Activated CD8-positive, alpha-beta memory T cell treated with anti-CD3 and anti-CD28 coated beads, Interleukin-2, amount 10 ng/mL, durations not matched to agents 7 days and 5 days (primary cell): Measurements from ENCODE around the gene TRIM16. TPM values are rescaled to one million over a fixed set of nuclear protein-coding genes. Genes with fewer than 3 reads are reported as not detected.
"Not testable (repeated sequence)": the region's sequence is repeated elsewhere in the genome, so short reads cannot be mapped to it uniquely, and the experiment has no call there.

Experiments used
- ATAC-seq: fragments of 150-1000 bp; cut with Tn5 transposase; one replicate; pipeline ENCODE4 v1.10.0; 2021; ENCODE audit warnings: moderate library complexity
- CTCF ChIA-PET: fragments of 350-600 bp; sonication (Branson Sonifier 250); formaldehyde crosslinking; loops from one replicate; lab custom pipeline; 2021; ENCODE audit warnings: antibody characterized with exemption; lab: Charles Lee
- DNase-seq: peaks from one replicate; pipeline ENCODE4 v3.0.0-alpha.2; 2020
- H3K27ac Mint-ChIP-seq: one replicate; pipeline ENCODE4 v1.8.0; 2021; ENCODE audit warnings: mild to moderate bottlenecking, mixed read lengths
- H3K27me3 Mint-ChIP-seq: one replicate; pipeline ENCODE4 v1.8.0; 2021; ENCODE audit warnings: mixed read lengths
- H3K36me3 Mint-ChIP-seq: one replicate; pipeline ENCODE4 v1.8.0; 2021; ENCODE audit warnings: mild to moderate bottlenecking, mixed read lengths
- H3K4me1 Mint-ChIP-seq: one replicate; pipeline ENCODE4 v1.8.0; 2021; ENCODE audit warnings: mixed read lengths
- H3K4me3 Mint-ChIP-seq: one replicate; pipeline ENCODE4 v1.8.0; 2021; ENCODE audit warnings: mild to moderate bottlenecking, moderate library complexity, mixed read lengths
- H3K9me3 Mint-ChIP-seq: one replicate; pipeline ENCODE4 v1.8.0; 2022; ENCODE audit warnings: low read depth, mixed read lengths
- total RNA-seq, 2 experiments: library from RNA; stranded (reverse); gene quantifications; one replicate each; pipeline ENCODE4 v1.2.3, GENCODE V29; 2021

The TRIM16 gene
- 10 to 100 TPM in 1 of 2 experiments, 1 to 10 TPM in 1; 6.4 to 10.2 TPM for total RNA-seq

DNA sequence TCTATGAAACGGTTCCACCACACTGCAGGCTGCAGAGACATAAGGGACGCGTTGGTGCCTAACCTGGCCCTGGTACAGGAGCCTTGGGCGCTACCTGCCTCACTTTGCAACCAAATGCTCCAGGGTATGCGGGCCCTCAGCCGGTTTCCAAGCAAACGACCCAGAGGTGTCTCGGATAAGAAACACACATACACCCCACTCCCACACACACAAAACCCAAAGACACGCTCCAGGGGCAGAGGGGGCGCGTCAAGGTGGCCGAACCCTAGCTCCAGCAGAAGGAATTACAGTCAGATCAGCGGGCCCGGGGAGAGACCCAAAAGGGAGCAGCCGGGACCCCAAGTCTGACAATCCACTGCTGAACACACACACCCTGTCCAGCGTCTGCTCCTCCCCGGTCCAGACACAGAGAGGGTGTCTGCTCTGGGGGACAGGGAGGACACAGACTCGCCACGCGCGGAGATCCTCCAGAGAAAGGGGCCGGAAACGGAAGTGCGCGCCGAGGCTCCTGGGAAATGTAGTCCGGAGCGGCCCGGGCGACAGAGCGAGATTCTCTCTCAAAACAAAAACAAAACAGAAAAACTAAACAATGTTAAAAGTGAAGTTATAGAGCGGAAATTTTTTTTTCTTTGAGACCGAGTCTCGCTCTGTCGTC is at the start of gene TRIM16:
Gene TRIM16 (minus strand): TSS at position 488 of the 655 bp plus-strand sequence. CDS start 32,702 bp downstream, outside the sequence.
- ATAC-seq (peak; percentile 100), DNase-seq (peak; percentile 85)
- H3K27me3 Mint-ChIP-seq, H3K9me3 Mint-ChIP-seq, H3K36me3 Mint-ChIP-seq, CTCF ChIA-PET: not testable (repeated sequence)
- Mint-ChIP-seq H3K27ac (peak within 1 kb of the TSS; percentile 86), H3K4me1 (peaks cover 16% of the 10 kb centered on the region), H3K4me3 (peak within 1 kb of the TSS; percentile 87)

GRCh38 chr17:15733174-15733789 is 49.2 kb upstream of the TRIM16 start:
- not testable (repeated sequence) for ATAC-seq, H3K4me1 Mint-ChIP-seq, H3K36me3 Mint-ChIP-seq

GRCh38 chr17:15731900-15732299 is 47.8 kb upstream of the TRIM16 start, which contains the start of gene TBC1D26:
TSS of gene TBC1D26 (plus strand) at chr17:15732283. CDS start at chr17:15735349, 3,066 bp downstream.
- H3K9me3 Mint-ChIP-seq, DNase-seq, H3K4me1 Mint-ChIP-seq, H3K36me3 Mint-ChIP-seq, H3K27ac Mint-ChIP-seq, ATAC-seq, CTCF ChIA-PET, H3K4me3 Mint-ChIP-seq, H3K27me3 Mint-ChIP-seq: not testable (repeated sequence)

More at GRCh38 chr17:15733174-15733789, 49.2 kb upstream of the TRIM16 start:
- DNase-seq, CTCF ChIA-PET, H3K27ac Mint-ChIP-seq, H3K4me3 Mint-ChIP-seq, H3K27me3 Mint-ChIP-seq, H3K9me3 Mint-ChIP-seq: not testable (repeated sequence)

- DNase-seq, CTCF ChIA-PET, H3K36me3 Mint-ChIP-seq, H3K27ac Mint-ChIP-seq, ATAC-seq, H3K4me3 Mint-ChIP-seq, H3K27me3 Mint-ChIP-seq, H3K9me3 Mint-ChIP-seq, H3K4me1 Mint-ChIP-seq: not testable (repeated sequence)
Measured at GRCh38 chr17:15730535-15730934, 46.4 kb upstream of the TRIM16 start.

DNA sequence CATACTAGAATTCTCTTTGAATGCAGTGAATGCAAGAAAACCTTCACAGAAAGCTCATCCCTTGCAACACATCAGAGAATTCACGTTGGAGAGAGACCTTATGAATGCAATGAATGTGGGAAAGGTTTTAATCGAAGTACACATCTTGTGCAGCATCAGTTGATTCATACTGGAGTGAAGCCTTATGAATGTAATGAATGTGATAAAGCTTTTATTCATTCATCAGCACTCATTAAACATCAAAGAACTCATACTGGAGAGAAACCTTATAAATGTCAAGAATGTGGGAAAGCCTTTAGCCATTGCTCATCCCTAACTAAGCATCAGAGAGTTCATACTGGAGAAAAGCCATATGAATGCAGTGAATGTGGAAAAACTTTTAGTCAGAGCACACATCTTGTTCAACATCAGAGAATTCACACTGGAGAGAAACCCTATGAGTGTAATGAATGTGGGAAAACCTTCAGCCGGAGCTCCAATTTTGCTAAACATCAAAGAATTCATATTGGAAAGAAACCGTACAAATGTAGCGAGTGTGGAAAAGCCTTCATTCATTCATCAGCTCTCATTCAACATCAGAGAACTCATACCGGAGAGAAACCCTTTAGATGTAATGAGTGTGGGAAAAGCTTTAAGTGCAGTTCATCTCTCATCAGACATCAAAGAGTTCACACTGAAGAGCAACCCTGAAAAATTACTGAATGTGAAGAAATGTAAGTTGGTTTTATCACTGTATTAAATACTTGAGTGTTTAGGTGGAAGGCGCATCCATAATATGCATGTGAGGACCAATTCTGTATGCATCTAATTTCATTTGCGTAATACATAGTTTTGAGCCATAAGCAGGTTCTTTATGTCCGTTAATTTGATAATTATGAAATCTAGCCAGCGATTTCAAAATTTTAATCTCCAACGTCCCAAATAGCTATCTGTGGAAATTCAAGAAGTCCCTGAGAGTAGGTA is 32.8 kb upstream of the TRIM16 start:
- peaks cover 28% of the 10 kb centered on the region for H3K36me3 Mint-ChIP-seq
- DNase-seq, CTCF ChIA-PET: not testable (repeated sequence)

DNA sequence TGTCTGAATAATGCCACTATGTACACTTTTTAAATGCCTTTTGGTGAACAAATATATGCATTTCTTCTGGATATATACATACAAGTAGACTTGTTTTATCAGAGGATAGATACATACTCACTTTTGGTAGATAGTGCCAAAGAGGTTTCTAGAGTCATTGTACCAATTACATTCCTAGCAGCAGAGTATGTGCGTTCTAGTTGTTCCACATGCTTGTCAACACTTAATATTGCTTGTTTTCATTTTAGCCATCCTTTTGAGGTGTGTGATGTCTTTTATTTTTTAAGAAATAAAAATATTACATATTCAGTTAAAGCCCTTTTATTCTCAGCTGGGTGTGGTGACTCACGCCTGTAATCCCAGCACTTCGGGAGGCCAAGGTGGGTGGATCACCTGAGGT is 24.8 kb upstream of the TRIM16 start:
- Mint-ChIP-seq H3K36me3 (peaks cover 49% of the 10 kb centered on the region), H3K9me3 (peaks cover 22% of the 10 kb centered on the region)
- H3K4me1 Mint-ChIP-seq, H3K27ac Mint-ChIP-seq, ATAC-seq, H3K27me3 Mint-ChIP-seq, DNase-seq, CTCF ChIA-PET, H3K4me3 Mint-ChIP-seq: not testable (repeated sequence)

More for the DNA sequence above, 32.8 kb upstream of the TRIM16 start:
- H3K4me1 Mint-ChIP-seq, ATAC-seq, H3K4me3 Mint-ChIP-seq, H3K27ac Mint-ChIP-seq, H3K27me3 Mint-ChIP-seq: not testable (repeated sequence)
- peaks cover 14% of the 10 kb centered on the region for H3K9me3 Mint-ChIP-seq

DNA sequence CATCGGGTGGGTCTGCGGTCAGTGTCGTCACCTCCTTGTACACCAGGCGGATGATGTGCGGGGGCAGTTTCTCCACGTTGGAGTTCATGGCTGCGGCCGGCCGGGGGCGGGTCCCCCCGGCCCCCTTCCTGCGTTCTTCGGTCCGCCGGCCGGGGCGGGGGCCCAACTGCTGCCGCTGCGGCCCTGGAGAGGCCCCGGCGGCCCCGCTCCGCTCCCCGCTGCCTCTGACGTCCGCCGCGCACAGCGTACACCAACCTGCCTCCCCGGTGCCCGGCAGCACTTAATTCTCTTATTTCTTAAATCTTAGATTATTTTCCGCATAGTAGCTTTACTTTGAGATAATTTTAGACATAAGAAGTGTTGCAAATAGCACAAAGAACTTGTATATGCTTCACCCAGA is 20.7 kb upstream of the TRIM16 start:
- ATAC-seq, H3K4me1 Mint-ChIP-seq, H3K27me3 Mint-ChIP-seq, DNase-seq, H3K4me3 Mint-ChIP-seq, CTCF ChIA-PET, H3K27ac Mint-ChIP-seq: not testable (repeated sequence)
- Mint-ChIP-seq H3K9me3 (peaks cover 14% of the 10 kb centered on the region), H3K36me3 (peaks cover 56% of the 10 kb centered on the region)

- H3K27ac Mint-ChIP-seq, CTCF ChIA-PET, H3K4me1 Mint-ChIP-seq, DNase-seq, H3K27me3 Mint-ChIP-seq, ATAC-seq, H3K4me3 Mint-ChIP-seq: not testable (repeated sequence)
- peaks cover 52% of the 10 kb centered on the region for H3K36me3 Mint-ChIP-seq
- H3K9me3 Mint-ChIP-seq: peaks cover 14% of the 10 kb centered on the region
Measured at GRCh38 chr17:15704239-15704638, 20.1 kb upstream of the TRIM16 start.

DNA sequence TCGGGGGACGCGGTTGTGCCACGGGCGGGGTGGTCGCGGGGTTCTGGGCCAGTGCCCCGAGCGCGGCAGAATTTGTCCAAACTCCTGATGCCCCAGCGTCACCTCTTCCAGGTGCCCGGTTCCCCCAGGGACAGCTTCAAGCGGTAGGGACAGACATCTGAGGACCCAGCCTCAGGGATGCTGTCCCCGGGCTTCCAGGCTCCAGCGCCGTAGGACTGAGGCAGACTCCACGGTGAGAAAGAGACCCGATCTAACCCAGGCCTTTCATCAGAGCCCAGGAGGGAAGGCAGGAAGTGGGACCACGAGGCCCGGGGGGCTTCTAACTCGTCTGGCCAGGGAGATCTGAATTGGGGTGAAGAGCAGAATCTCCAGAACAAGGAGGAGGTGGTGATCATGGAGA is 15.8 kb upstream of the TRIM16 start:
- peak overlapping the region; percentile 79 for H3K27ac Mint-ChIP-seq
- CTCF ChIA-PET: not testable (repeated sequence)

DNA sequence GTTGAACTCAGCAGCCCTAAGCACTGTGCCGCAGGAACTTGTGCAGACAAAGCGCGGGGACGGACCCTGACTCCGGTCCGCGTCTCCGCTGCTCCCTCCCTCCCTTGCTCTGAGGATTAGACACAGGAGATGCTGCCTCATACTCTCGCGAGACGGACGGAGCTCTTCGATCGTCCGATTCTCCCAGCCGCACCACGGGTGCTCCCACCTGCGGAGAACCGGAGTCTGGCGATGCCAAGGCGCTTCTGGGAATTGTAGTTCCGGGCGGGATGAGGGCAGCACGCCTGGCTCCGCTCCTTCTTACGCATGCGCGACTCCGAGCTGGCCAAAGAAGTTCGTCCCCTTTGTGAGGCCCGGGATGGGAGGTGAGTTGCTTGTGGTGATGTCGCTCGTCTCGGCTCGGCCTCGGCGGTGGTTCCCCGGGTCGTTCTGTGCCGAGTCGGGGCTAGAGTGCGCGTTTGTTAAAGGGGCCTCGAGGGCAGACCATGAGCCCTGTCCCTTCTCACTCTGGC is 15.4 kb upstream of the TRIM16 start, which contains the start of gene ZNF286A:
Gene ZNF286A (plus strand): TSS at position 340 of the 512 bp plus-strand sequence. CDS start 578 bp downstream, outside the sequence.
- Mint-ChIP-seq H3K4me1 (peaks cover 13% of the 10 kb centered on the region), H3K27ac (peak within 1 kb of the TSS; percentile 79), H3K4me3 (peak within 1 kb of the TSS; percentile 83), H3K36me3 (peaks cover 19% of the 10 kb centered on the region)
- ATAC-seq: peak; percentile 99
- peak; percentile 98 for DNase-seq
- H3K9me3 Mint-ChIP-seq, CTCF ChIA-PET, H3K27me3 Mint-ChIP-seq: not testable (repeated sequence)

More for the DNA sequence above, 15.8 kb upstream of the TRIM16 start:
- Mint-ChIP-seq H3K4me3 (peak overlapping the region; percentile 83), H3K36me3 (peaks cover 23% of the 10 kb centered on the region), H3K4me1 (peaks cover 13% of the 10 kb centered on the region)
- DNase-seq, H3K9me3 Mint-ChIP-seq, H3K27me3 Mint-ChIP-seq: not testable (repeated sequence)
- peak; percentile 3 for ATAC-seq

- Mint-ChIP-seq H3K27ac (peak overlapping the region; percentile 79), H3K36me3 (peaks cover 18% of the 10 kb centered on the region), H3K4me1 (peaks cover 13% of the 10 kb centered on the region), H3K4me3 (peak overlapping the region; percentile 83)
- H3K9me3 Mint-ChIP-seq, ATAC-seq, CTCF ChIA-PET, DNase-seq, H3K27me3 Mint-ChIP-seq: not testable (repeated sequence)
Measured at GRCh38 chr17:15698967-15699366, 14.9 kb upstream of the TRIM16 start.

- H3K27me3 Mint-ChIP-seq, H3K27ac Mint-ChIP-seq, H3K36me3 Mint-ChIP-seq, CTCF ChIA-PET, H3K9me3 Mint-ChIP-seq, DNase-seq, H3K4me3 Mint-ChIP-seq, ATAC-seq: not testable (repeated sequence)
- H3K4me1 Mint-ChIP-seq: peaks cover 16% of the 10 kb centered on the region
Measured at GRCh38 chr17:15687494-15687893, 3.4 kb upstream of the TRIM16 start.

GRCh38 chr17:15683135-15683534 is 976 bp downstream of the TRIM16 start:
- H3K9me3 Mint-ChIP-seq, H3K27me3 Mint-ChIP-seq, CTCF ChIA-PET, ATAC-seq, H3K36me3 Mint-ChIP-seq, DNase-seq, H3K27ac Mint-ChIP-seq: not testable (repeated sequence)
- Mint-ChIP-seq H3K4me1 (peaks cover 16% of the 10 kb centered on the region), H3K4me3 (peak overlapping the region; percentile 87)
